Adrenal gland (tissue), 12 donors: ENCODE measurements around the gene SPRR1A. TPM values are rescaled to one million over a fixed set of nuclear protein-coding genes. Genes with fewer than 3 reads are reported as not detected.
A peak's percentile ranks its signal among the peaks of the same experiment; 100 is the strongest.

Experiments used
- DNase-seq, 7 donors: peaks; one replicate each; pipeline ENCODE4 v3.0.0-alpha.2; 2019 to 2020
- H3K27ac ChIP-seq, 5 donors: fragments of 200-600 bp; sonication (generic) in 4 of 5; 1 replicate in 3 of 5; 2 replicates in 2 of 5; pipeline versions ENCODE4 v1.5.1 to v1.8.0; 2016 to 2020; ENCODE audit warnings: mild to moderate bottlenecking in 1 of 5
- H3K27me3 ChIP-seq: fragments of 200-600 bp; 2 replicates; pipeline ENCODE4 v1.8.0; 2021
- H3K36me3 ChIP-seq, 2 donors: fragments of 200-600 bp; replicated peaks in 1 of 2; 1 replicate in 1 of 2; 2 replicates in 1 of 2; pipeline versions ENCODE4 v1.5.1 to v1.8.0; 2018 to 2022
- H3K4me1 ChIP-seq, 2 donors: fragments of 200-600 bp; replicated peaks in 1 of 2; 1 replicate in 1 of 2; 2 replicates in 1 of 2; pipeline versions ENCODE4 v1.5.1 to v1.8.0; 2018 to 2021
- H3K4me3 ChIP-seq, 4 donors: fragments of 200-600 bp; sonication (generic) in 3 of 4; one replicate each; pipeline ENCODE4 v1.5.1; 2016 to 2018
- H3K9me3 ChIP-seq, 3 donors: fragments of 200-600 bp; sonication (generic) in 1 of 3; replicated peaks in 1 of 3; 1 replicate in 2 of 3; 2 replicates in 1 of 3; pipeline versions ENCODE4 v1.5.1 to v1.8.0; 2016 to 2021
- POLR2A ChIP-seq, 2 donors: fragments of 450-650 bp; IDR thresholded peaks; one replicate each; pipeline ENCODE4 v1.6.1; 2017; ENCODE audit warnings: antibody characterized with exemption in 2 of 2, mild to moderate bottlenecking in 2 of 2, moderate library complexity in 1 of 2
- WGBS, 4 donors: extraction: QIAGEN DNeasy Blood & Tissue Kit in 2 of 4; methylation state at CpG; one replicate each; pipeline versions ENCODE4 v1.1.5 to v1.1.7; 2013 to 2017; 5-methylcytosine and 5-hydroxymethylcytosine counted together
- intact Hi-C, 2 donors: fragments of 100-400 bp; cut with DNase I; formaldehyde crosslinking; loops; one replicate each; pipeline versions ENCODE4 v1.14.1 to v1.15.0; 2022 to 2023
- polyA plus RNA-seq, 3 donors: library from polyadenylated mRNA; stranded (reverse); fragments of 200-250 nt in 2 of 3; fragments of 350-450 nt in 1 of 3; fragmentation: Illumina TruSeq in 1 of 3; extraction: RNeasy Lipid Tissue Mini Kit (QIAGEN cat#74804) in 1 of 3; gene quantifications; one replicate each; pipeline ENCODE4 v1.2.3, GENCODE V29; 2013 to 2014
- total RNA-seq, 9 donors: library from RNA; depleted of rRNA in 4 of 9; stranded (reverse); fragments of >200 nt in 4 of 9; fragments of 120-200 nt in 1 of 9; fragmentation: NEBNext Ultra II Directional in 1 of 9; extraction: Animal tissue kit (Norgen Biotek cat#: 25700) in 1 of 9; gene quantifications; one replicate each; pipeline versions ENCODE4 v1.1.0 to v1.2.4, GENCODE V29; 2013 to 2023
- TF ChIP-seq, protein P1 (sequence below), 6 experiments: fragments of 450-650 bp in 4 of 6; fragments of 200-600 bp in 2 of 6; sonication (generic) in 1 of 6; IDR thresholded peaks; 1 replicate in 5 of 6; 2 replicates in 1 of 6; pipeline versions ENCODE4 v1.5.1 to v1.8.0; 2016 to 2021; ENCODE audit warnings: antibody characterized with exemption in 6 of 6, mild to moderate bottlenecking in 2 of 6, moderate library complexity in 1 of 6
- donor health status: healthy with polysubstance abuse.
- donor health status: Bipolar disorder and iron deficiency.
- donor health status: DM: yes; HTN: yes; CAD: no.
- donor health status: DM: no; HTN: no; CAD: no.
- donor health status: DM: no; HTN: no; CAD: no.
- donor health status: DM: yes; HTN: yes; CAD: no.

SPRR1A gene
- total and polyA plus RNA-seq, 12 donors = not detected

GRCh38 chr1:152954436-152954835, 29.4 kb upstream of the SPRR1A start:
- no peaks in the 10 kb centered on the region for H3K4me1 ChIP-seq
- no peaks in the 10 kb centered on the region for H3K27me3 ChIP-seq
- TF ChIP-seq, protein P1, sequence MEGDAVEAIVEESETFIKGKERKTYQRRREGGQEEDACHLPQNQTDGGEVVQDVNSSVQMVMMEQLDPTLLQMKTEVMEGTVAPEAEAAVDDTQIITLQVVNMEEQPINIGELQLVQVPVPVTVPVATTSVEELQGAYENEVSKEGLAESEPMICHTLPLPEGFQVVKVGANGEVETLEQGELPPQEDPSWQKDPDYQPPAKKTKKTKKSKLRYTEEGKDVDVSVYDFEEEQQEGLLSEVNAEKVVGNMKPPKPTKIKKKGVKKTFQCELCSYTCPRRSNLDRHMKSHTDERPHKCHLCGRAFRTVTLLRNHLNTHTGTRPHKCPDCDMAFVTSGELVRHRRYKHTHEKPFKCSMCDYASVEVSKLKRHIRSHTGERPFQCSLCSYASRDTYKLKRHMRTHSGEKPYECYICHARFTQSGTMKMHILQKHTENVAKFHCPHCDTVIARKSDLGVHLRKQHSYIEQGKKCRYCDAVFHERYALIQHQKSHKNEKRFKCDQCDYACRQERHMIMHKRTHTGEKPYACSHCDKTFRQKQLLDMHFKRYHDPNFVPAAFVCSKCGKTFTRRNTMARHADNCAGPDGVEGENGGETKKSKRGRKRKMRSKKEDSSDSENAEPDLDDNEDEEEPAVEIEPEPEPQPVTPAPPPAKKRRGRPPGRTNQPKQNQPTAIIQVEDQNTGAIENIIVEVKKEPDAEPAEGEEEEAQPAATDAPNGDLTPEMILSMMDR (IDR thresholded peaks at IDR 0.05) = no peak
- TF ChIP-seq POLR2A (IDR thresholded peaks at IDR 0.05) = no peak
- H3K4me3 ChIP-seq = no peak overlapping the region
- no peaks in the 10 kb centered on the region for H3K9me3 ChIP-seq
- WGBS, 4 donors = 40 to 54% (median 52%) methylated on average over 6 of the region's 6 CpGs
- intact Hi-C loops = no loop called here
- peak in 3 of 7 donors; percentile 10 to 48 (median 21) for DNase-seq
- H3K27ac ChIP-seq = no peak overlapping the region
- H3K36me3 ChIP-seq = no peaks in the 10 kb centered on the region

DNA sequence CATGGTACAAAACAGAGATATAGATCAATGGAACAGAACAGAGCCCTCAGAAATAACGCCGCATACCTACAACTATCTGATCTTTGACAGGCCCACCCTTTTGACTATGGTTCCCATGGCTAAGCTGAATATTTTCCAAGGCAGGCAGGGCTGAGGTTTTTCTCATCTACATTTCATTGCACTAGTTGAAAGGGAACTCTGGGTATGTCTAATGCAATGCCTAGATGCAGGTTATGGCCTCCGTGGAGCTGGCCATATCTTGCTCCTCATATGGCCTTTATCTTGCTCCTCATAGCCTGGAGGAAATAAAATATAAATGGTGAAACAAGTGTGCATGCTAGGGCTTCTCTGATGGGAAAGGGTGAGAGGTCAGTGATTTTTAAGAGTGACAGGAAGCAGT, 26.3 kb upstream of the SPRR1A start:
- no peaks in the 10 kb centered on the region for H3K4me1 ChIP-seq
- H3K27me3 ChIP-seq = no peaks in the 10 kb centered on the region
- WGBS, 4 donors = 83 to 91% (median 89%) methylated on average over 3 of the region's 3 CpGs
- H3K9me3 ChIP-seq = no peaks in the 10 kb centered on the region
- TF ChIP-seq, protein P1 (IDR thresholded peaks at IDR 0.05) = no peak
- TF ChIP-seq POLR2A (IDR thresholded peaks at IDR 0.05) = no peak
- H3K27ac ChIP-seq = no peak overlapping the region
- no peak overlapping the region for H3K4me3 ChIP-seq
- intact Hi-C loops = no loop called here
- DNase-seq = no peak
- H3K36me3 ChIP-seq = no peaks in the 10 kb centered on the region

DNA sequence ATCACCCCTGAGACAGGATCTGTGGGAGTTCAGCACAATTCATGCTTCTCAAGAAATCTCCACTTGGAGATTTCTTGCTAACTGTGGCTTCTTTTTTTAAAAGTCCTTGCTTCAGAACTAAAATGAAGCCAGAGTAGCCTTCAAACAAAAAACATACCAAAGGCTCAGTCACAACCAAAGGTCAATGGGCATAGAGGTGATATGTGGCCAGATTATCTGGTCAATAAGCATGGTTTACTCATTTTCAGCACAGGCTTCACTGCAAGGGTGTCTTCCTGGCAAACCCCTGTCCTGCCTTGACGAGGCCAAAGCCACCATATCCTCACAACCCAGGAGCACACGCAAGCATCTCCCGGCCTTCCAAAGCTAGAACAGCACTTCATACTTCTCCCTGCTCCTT, 24.6 kb upstream of the SPRR1A start:
- Histone ChIP-seq H3K27ac (no peak overlapping the region), H3K9me3 (no peaks in the 10 kb centered on the region), H3K36me3 (no peaks in the 10 kb centered on the region), H3K4me3 (no peak overlapping the region), H3K4me1 (no peaks in the 10 kb centered on the region), H3K27me3 (no peaks in the 10 kb centered on the region)
- 60 to 96% (median 79%) methylated on average over 3 of the region's 3 CpGs for WGBS, 4 donors
- intact Hi-C loops = no loop called here
- TF ChIP-seq, protein P1 (IDR thresholded peaks at IDR 0.05) = no peak
- TF ChIP-seq POLR2A (IDR thresholded peaks at IDR 0.05) = no peak
- no peak for DNase-seq

GRCh38 chr1:152959801-152960451, 24.0 kb upstream of the SPRR1A start:
- intact Hi-C loops = no loop called here
- Histone ChIP-seq H3K36me3 (no peaks in the 10 kb centered on the region), H3K9me3 (no peaks in the 10 kb centered on the region), H3K4me1 (no peaks in the 10 kb centered on the region), H3K27ac (no peak overlapping the region), H3K4me3 (no peak overlapping the region), H3K27me3 (no peaks in the 10 kb centered on the region)
- no peak for DNase-seq
- TF ChIP-seq POLR2A (IDR thresholded peaks at IDR 0.05) = no peak
- WGBS, 4 donors = 89 to 96% (median 90%) methylated on average over 10 of the region's 10 CpGs

DNA sequence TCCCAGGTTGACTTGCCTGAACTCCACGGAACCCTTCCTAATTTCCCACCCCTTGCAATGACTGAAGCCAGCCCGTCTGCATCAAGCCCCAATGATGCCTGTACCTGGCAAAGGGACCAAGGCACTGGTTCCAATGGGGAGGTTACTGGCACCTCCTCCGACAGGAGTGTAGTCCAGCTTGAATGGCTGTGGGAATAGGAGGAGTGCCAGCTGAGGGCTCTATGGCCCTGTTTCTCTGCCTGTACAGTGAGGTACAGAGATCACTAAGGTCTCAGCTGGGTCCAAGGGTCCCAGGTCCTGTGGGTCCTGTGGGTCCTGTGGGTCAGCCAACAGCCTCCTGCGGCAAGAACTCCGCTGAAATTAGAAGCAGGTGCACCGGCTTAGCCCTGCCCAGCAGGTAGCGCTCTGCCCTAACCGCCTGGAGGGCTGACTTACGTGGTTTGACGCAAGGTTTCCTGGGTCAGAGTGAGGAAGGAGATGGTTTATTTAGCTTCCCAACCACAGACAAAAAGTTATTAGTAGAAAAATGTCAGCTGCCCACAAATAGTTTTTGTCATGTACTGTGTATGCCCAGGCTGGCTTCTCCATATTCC, 23.3 kb upstream of the SPRR1A start:
- H3K27ac ChIP-seq = no peak overlapping the region
- TF ChIP-seq POLR2A (IDR thresholded peaks at IDR 0.05) = no peak
- TF ChIP-seq, protein P1 (IDR thresholded peaks at IDR 0.05) = no peak
- no peaks in the 10 kb centered on the region for H3K9me3 ChIP-seq
- 76 to 81% (median 79%) methylated on average over 9 to 10 of the region's 10 CpGs for WGBS, 4 donors
- intact Hi-C loops = no loop called here
- DNase-seq = no peak
- H3K4me1 ChIP-seq = no peaks in the 10 kb centered on the region
- H3K27me3 ChIP-seq = no peaks in the 10 kb centered on the region
- no peaks in the 10 kb centered on the region for H3K36me3 ChIP-seq
- H3K4me3 ChIP-seq = no peak overlapping the region
